Measurements from ENCODE around the gene DCDC2C.
A peak's percentile ranks its signal among the peaks of the same experiment; 100 is the strongest.

The DCDC2C gene

DNA sequence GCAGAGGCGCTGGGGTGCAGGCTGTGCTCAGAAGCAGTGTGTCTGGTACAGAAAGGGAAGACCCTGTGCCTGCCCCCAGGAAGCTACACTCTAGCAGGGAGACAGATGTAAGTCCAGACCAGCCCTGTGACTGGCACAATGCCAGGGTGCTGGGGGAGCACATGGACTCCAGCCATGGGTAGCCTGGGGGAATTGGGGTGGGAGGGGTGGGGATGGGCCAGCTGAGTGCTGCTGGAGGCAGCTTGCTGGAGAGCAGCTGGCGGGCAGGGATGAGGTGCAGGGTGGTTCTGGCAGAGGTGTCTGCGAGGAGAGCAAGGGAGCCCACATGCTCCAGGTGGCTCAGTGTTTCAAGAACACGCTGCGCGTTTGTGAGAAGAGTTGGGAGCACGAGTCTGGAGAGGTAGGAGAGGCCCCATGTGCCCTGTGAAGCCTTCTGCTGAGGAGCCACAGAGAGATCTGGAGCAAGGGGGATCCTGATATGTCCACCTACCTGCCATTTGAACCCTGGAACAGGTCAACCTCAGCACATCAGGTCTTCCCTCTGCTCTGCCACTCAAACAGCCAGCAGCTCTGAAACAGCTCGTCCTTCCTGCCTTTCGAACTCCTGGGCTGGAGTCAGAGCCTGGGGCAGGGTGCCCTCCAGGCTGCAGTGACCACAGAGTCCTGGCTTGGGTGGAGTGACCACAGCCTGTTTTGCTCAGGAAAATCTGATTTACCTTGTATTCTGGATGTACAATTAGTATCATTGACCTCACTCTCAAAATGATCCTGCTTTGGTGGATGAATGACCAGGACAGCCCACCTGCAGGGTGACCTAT is 30.3 kb upstream of the DCDC2C start:
- no peak for DNase-seq

DNA sequence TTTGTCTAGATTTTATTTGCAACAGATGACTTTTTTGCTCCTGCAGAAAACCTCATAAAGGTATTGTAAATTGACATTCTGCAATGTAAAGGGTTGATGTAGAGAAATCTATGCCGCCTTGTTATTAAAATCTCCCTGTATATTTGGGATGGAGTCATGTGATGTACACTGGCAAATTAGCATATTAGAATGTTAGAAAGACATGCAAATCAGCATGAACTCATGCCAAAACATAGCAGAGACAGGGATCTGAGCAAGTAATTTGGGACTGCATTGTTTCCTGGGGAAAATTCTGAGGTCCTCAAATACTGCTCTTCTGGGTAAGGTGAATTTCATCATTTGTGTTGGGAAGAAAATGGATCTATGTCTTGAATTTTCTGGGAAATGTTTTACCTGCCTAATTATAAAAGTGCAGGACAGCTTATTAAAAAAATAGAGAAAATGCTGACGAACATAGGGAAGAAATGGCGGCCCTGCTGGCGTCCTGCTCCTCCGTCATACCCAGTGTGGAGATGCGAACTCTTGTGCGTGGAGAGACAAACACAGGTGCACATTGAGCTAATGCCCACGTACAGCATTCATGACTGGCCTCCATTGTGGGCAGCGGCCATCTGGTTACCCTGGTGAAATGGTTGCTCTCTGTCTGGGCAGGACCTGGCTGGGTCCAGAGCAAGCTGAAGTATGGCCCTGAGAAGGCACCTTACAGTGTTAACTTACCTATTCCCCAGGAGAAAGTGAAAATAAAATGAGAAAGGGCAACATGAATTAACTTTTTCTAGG is 29.1 kb upstream of the DCDC2C start:
- DNase-seq: no peak

DNA sequence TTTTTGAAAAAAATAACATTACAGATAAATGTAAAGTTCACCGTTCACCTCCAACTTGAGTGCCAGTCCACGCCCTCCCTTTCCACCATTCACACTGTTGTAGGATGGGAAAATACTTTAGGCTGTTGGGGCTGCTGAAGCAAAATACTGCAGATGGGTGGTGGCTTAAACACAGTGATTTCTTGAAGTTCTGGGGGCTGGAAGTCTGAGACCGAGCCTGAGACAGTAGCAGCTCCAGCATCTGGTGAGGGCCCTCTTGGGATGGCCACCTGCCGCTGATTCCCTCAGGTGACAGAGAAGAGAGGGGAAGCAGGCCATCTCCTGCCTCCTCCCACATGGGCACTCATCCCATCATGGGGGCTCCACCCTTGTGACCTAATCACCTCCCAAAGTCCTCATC is 27.7 kb upstream of the DCDC2C start:
- DNase-seq: no peak

DNA sequence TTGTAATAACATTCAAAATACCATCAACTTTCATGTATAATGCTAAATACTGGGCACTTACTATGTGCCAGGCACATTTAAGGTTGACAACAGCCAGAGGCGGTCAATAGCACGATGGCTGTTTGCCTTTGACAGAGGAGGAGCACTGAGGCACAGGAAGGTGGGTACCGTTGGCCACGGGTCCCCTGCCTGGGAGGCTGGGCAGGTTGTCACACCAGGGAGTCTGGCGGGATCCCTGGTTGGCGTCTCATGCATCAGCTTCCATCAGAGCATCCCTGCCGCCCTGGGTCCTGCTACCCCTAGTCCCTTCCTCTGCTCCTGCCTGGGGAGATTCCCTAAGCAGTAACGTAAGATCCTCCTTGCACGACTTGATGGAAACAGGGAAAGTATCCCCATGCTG is 25.9 kb upstream of the DCDC2C start:
- no peak for DNase-seq

DNA sequence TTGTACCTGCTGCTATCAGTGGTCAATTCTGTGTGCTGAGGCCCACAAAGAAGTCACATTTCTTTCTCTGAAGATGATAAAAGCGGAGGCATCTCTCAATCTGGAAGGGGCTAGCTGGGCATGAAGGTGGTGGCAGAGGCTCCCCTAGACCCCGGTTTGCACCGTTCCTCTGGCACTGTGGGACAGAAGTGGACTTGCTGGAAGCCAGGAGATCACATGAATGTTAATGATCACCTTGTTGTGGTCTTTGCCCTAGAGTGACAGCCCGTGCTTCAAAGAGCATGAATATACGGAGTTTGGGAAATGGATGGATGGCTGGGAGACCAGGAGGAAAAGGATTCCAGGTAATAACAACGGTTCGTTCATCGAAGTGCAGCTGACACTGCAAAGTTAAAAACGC is 25.2 kb upstream of the DCDC2C start:
- DNase-seq: no peak

DNA sequence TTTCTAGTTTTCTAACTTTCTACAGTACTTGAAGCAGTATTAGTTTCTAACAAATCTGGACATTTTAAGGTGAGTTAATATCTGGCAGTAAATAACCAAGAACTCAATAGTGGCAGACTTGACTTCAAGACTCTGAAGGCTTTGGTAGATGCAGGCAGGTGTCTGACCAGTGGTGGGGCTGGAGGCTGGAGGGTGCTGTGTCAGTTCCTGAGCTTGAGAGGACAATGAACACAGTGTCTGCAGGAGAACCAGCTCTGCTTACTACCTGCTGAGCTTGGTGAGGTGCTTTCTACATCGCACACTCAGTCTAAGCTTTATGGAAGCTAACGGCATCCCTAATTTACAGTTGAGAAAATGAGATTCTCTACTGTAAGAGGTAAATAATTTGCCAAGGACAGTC is 24.2 kb upstream of the DCDC2C start:
- no peak for DNase-seq

DNA sequence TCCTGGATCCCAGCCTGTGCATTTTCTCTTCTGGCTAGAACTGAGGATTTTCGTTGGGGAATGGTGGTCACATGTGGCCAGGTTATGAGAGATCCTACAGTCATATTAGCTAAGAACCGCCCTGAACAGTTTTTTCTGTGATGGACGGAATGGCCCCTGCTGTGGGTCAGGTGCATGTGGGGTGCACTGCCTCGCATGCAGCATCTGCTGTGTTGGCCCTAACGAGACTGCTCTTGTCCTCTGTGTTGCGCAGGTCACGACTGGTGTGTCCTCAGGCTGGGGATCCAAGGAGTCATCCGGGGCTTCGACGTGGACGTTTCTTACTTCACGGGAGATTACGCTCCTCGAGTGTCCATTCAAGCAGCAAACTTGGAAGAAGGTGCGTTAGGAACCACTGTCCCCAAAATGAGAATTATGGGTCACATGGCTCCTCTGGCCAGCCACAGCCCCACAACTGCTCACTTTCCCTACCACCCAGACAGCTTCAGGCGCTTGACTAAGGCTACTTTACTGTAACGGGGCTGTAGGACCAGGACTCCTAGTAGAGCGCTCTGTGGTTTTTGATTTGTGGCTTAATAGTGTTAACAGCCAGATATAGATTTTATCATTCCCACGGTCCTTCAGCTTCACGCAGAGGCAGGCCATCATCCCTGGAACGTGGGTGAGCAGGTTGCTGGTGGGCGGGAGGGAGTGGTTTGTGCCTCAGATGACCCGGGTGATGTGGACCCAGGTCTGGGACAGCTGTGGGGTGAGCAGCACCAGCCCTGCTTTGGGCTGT is 23.6 kb upstream of the DCDC2C start:
- DNase-seq: no peak

DNA sequence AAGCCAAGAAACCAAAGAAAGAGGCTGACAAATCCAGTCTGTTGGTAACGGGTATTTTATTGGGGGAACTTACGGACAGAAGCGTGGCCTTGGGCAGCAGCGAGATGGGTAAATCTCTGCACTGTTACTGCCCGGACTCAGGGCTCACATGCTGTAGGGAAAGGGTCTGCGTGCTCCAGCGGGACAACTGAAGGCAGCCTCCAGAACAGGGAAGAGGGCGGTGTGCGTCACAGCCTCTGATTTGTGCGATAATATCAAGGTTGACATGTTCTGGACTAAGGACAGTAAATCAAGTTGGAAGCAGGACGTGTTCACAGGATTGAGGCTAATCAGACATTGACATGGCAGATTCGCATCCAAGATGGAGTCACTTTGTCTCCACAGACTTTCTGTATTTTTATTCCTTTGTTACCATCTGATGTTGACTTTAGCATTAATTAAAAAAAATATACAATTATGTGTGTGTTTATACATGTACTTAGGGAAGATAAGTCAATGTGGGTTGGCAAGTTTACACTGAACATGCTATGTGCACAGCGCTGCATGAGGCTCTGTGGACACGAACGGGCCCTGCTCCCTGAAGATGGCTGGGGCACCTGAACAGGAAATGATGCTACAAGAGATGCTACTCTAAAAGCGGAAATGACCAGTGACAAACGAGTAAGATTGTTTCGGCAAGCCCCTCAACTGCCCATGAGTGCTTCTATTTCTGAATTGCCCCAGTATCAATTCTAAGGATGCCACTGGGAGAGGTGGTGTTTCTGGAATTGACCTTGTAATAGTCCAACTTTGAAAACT is 22.6 kb upstream of the DCDC2C start:
- DNase-seq: no peak

DNA sequence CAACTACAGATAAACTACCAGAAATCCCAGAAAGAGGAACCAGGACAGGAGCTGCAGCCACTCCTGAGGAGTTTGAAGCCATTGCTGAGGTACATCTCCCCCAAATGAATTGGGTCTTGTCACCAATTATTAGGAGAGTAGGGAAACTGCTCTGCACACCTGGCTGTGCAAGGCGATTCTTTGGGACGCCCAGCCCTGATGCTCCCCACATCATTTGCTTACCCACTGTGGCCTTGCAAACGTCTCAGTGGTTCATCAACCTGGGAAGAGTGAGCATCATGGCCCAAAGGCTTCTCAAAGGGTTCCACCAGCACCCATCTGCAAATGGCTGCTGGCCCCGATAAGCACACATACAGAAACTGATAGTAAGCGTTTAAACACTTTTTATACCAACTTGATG is 21.8 kb upstream of the DCDC2C start:
- DNase-seq: no peak

DNA sequence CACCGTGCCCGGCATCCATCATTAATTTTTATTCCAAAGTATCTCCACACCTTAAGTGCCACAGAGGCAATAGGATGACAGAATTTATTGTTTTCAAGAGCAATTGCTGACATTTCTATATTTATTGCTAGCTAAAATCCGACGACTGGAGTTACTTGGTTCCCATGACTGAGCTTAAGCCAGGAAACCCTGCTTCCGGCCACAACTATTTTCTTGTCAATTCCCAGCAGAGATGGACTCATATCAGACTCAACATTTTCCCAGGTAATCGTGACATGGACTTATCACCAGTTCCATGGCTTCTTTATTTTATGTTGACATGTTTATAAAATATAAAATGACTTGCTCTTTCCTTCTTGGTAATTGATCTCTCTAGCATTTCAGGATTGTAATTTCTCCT is 20.6 kb upstream of the DCDC2C start:
- DNase-seq: no peak

DNA sequence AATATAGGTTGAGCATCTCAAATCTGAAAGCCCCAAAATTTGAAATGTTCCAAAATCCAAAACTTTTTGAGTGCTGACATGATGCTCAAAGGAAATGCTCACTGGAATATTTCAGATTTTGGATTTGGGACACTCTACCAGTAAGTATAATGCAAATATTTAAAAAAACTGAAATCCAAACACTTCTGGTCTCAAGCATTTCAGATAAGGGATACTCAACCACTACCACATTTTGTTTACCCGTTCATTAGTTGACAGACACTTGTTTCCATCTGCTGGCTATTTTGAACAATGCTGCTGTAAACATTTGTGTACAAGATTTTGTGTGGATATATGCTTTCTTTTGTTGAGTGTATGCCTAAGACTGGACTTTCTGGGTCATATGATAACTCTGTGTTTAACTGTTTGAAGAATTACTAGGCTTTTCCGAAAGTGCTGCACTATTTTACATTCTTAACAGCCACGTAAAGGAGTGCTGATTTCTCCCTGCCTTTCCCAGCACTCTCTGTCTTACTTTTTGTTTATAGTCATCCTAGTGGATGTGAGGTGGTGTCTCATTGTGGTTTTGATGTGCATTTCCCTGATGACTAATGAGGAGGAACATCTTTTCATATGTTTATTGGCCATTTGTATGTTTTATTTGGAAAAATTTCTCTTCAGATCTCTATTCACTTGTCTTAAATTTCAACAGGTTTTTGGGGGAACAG is 19.5 kb upstream of the DCDC2C start:
- DNase-seq: no peak

DNA sequence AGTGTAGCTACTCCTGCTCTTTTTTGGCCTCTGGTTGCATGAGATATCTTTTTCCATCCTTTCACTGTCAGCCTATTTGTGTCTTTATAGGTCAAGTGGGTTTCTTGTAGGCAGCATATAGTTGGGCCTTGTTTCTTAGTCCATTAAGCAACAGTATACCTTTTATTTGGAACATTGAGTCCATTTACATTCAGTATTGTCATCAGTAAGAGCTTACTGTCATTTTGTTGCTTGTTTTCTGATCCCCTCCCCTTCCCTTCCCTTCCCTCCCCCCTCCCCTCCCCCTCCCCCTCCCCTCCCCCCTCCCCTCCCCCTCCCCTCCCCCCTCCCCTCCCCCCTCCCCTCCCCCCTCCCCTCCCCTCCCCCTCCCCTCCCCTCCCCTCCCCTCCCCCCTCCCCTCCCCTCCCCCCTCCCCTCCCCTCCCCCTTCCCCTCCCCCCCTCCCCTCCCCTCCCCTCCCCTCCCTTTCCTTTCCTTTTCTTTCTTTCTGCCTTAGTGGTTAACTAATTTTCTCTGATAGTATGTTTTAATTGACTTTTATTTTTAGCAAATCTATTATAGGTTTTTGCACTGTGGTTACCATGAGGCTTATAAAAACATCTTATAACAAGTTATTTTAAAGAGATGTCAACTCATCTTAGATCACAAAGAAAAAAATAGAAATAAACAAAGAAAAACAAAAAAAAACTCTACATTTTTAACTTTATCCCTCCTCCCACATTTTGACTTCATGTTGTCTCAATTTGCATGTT is 13.2 kb upstream of the DCDC2C start:
- DNase-seq: no peak

DNA sequence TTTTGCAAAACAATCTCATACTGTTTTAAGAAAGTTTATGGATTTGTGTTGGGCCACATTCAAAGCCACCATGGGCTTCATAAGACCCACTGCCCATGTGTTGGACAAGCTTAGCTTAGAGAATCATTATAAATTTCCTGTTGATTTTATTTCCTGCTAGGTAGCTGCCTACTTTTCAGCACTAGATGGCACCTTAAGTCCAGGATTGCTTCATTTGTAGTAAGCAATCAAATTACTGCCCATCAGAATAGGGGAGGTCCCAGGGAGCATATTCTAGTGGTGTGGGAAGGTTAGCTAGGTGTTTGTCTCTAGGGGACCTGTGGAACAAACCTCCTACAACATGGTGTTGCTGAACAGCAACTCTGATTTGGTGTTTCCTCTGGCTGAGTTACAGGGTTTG is 11.0 kb upstream of the DCDC2C start:
- DNase-seq: no peak

DNA sequence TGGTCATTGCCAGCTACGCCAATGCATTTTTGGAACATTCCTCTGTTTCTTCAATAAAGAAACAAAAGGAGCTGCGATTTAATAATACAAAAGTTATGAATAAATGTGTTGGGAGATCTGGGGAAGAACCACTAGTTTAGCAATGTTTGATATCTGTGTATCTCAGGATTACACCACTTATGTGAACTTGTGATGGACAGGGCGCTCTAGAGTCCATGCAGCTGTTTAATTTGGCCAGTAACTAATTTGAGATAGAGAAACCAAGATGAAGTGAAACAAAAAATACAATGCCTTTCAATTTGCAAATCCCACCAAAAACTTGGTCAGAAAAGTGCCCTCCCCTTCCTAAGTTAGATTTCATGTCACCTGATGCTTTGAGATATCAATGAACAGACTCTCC is 6.8 kb upstream of the DCDC2C start:
- no peak for DNase-seq

DNA sequence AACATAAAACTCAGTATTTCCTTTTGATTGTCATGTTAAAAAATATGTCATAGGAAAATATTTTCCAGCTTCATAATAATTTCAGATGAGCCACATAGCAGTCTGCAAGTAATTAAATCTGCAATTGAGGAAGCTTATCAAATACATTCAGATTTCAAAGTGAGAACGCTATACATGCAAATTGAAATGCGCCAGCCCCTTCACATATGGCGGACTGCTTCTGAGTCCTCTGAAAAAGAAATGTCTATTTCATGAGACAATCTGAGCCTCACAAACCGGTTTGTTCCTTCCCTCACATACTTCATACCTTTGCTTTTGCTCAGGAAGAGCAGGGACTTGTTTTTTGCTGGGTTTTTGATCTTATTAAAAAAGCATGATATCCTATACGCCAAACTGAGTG is 2.3 kb upstream of the DCDC2C start:
- DNase-seq: no peak

DNA sequence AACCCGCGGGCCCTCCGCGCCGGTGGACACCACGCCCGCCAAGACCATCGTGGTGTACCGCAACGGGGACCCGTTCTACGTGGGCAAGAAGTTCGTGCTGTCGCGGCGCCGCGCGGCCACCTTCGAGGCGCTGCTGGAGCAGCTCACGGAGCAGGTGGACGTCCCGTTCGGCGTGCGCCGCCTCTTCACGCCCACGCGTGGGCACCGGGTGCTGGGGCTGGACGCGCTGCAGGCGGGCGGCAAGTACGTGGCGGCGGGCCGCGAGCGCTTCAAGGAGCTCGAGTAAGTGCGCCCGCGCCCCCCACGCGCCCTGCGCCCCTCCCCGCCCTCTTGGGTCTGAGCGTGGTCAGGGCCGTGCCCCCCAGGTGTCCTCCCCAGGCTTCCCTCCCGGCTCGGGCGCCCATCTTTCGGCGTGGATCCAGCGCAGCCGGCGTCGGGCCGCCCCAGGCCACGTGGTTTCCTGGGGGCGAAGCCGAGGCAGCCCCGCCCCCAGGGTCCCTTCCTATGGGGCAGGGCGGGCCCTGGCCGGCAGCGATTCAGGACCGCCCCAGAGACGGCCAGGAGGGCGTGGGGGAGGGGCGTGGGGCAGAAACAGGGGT is 481 bp downstream of the DCDC2C start:
- no peak for DNase-seq

DNA sequence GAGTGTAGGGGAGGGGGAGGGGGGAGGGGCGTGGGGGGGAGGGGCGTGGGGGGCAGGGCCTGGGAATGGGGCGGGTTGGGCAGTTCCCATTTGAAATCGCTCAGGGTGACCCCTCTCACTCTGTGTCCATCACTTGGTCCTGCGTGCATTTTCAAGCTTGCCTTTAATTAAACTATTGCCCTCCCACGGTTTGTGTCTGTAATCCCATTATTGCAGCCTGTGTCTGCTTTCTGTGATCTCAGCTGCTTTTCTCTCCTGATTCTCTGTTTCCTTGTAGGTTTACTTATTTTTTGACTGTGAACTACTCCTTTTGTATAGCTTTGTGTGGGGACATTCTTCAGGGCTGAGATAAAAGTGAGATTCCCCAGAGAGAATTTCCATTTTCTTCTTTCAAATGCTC is 1.3 kb downstream of the DCDC2C start:
- DNase-seq: no peak

DNA sequence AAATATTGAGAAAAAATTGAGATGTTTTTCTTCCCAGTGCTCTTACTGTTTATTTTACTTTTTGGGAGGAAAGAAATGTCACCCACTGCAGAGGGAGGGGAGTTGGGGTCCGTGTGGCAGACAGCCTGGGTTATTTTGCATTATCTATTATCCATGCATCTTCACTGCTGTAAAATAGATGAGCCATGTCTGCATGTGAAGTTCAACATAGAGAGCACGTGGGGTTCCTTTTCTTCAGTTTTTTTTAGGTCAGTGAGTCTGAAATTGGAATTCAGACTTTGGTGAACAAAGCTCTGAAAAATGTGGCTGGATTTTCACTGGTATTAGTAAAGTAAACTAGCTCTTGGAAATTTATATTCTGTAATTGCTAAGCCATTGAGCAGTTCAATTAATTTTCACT is 2.4 kb downstream of the DCDC2C start:
- no peak for DNase-seq

DNA sequence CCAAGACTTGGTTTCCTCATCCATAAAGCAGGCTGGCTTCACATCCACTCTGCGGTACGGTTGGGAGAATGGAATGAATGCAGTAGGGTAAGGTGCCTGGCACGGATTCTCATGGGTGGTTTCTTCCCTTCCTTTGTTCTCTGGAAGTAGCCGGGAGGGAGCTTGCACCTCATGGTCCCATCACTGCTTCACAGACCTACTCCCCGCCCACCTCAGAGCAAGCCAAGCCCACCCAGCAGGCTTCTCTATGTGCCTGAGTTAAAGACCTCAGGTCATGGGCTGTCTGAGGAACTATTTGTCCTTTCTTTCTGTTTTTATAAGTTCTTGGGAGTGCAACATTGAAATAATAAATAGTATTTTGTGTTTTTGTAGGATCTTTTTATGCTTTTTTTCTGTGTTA is 3.5 kb downstream of the DCDC2C start:
- DNase-seq: no peak

DNA sequence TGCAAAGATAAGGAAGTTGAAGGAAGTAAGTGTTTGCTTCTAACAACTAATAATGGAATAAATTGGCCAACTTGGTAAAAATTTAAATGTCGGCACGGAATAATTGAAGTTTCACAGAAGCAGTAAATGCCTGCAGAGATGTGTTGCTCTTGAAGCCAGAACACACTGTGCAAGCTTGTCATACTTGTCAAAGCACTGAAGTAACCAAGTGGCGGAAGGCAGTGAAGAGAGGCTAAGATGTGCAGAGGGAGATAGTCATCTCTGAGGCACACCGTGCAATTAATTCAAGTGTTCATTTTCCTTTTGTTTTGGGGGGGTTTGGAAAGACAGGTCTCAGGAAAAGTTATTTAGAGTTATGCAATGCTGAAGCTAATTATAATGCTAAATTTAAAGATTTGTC is 5.2 kb downstream of the DCDC2C start:
- peak in 5 of 56 donors; percentile 8 to 31 (median 21) for DNase-seq

Measured in nucleus accumbens (tissue), 56 donors.